ENCODE measurements around the gene EID3. TPM values are rescaled to one million over a fixed set of nuclear protein-coding genes. Genes with fewer than 3 reads are reported as not detected.

Gene EID3
- total RNA-seq, 1 donor from 2014 or later, result 4.4 TPM

DNA sequence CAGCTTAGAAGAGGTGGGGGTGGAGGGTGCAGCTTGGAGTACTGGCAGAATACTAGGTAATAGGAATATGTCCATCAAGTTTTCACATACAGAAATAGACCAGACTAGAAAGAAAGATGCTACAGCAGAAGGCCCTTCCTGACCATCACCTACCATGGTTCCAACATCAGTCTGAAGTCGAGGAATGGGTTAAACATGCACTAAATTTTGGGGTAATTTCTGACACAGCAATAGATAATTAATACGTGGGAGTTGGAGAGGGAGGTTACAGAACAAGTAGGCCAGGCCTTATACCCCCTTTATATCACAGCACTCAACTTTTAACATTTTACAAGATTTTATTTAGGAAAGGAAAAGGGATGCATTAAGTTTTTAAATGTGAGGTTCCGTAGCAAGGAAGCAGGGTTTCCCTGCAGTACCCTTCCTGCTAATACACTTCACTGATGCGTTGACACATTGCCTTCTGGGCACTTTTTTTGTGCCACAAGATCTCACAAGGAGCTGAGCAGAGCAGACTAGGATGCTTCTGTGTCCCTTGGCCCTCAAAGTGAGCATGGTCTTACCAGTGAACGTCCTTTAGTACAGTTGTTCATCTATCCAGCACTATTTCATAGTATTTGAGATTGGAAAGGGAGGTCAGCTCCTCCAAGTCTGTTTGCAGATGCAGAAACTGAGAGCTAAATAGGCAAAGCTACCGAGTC lies 50.8 kb downstream of the EID3 start:
- ATAC-seq, result no peak
- no peak for TF ChIP-seq CTCF (IDR thresholded peaks at IDR 0.05)
- no peak for DNase-seq
- H3K36me3 ChIP-seq, result peaks cover 41% of the 10 kb centered on the region
- H3K9me3 ChIP-seq, result no peaks in the 10 kb centered on the region
- no peaks in the 10 kb centered on the region for H3K27me3 ChIP-seq
- no peak overlapping the region for H3K27ac ChIP-seq
- no peaks in the 10 kb centered on the region for H3K4me1 ChIP-seq
- intact Hi-C loops (cut with DNase I), result no loop called here
- H3K4me3 ChIP-seq, result no peak overlapping the region

Other genes starting within 250 kb of the EID3 start
- 19.4 TPM for gene HCFC2, start 239.2 kb upstream of the EID3 start, total RNA-seq
- 37.7 TPM for gene NFYB, start 165.5 kb upstream of the EID3 start, total RNA-seq
- 161 TPM for gene TXNRD1, start 88.0 kb upstream of the EID3 start, total RNA-seq
- gene CHST11, start 153.2 kb downstream of the EID3 start, total RNA-seq, result 56.6 TPM

Data from upper lobe of right lung (tissue), 1 donor.